Measurements from ENCODE around the gene FARS2.

The FARS2 gene

GRCh38 chr6:5463690-5464089 is 202.4 kb downstream of the FARS2 start:
- peaks cover 8% of the 10 kb centered on the region; the same call in 1 of the 2 replicates for H3K4me1 ChIP-seq (ENCODE audit: control insufficient read depth, insufficient read depth, low read length)
- no peaks in the 10 kb centered on the region for H3K36me3 ChIP-seq (ENCODE audit: control insufficient read depth, insufficient read depth, low read length)
- H3K4me3 ChIP-seq (ENCODE audit: low read depth, low read length): no peak overlapping the region
- no peak overlapping the region for H3K9ac ChIP-seq (ENCODE audit: low read length)
- H3K27ac ChIP-seq (ENCODE audit: low read depth, low read length): no peak overlapping the region
- peaks cover 6% of the 10 kb centered on the region; the same call in 1 of the 2 replicates for H3K9me3 ChIP-seq (ENCODE audit: control insufficient read depth, insufficient read depth, low read depth, low read length)
- H3K27me3 ChIP-seq (ENCODE audit: control insufficient read depth, insufficient read depth, low read length): no peaks in the 10 kb centered on the region

GRCh38 chr6:5464099-5464885 is 203.0 kb downstream of the FARS2 start:
- Histone ChIP-seq H3K9ac (ENCODE audit: low read length) (no peak overlapping the region), H3K4me1 (ENCODE audit: control insufficient read depth, insufficient read depth, low read length) (peaks cover 8% of the 10 kb centered on the region; the same call in 1 of the 2 replicates), H3K36me3 (ENCODE audit: control insufficient read depth, insufficient read depth, low read length) (no peaks in the 10 kb centered on the region), H3K27ac (ENCODE audit: low read depth, low read length) (no peak overlapping the region), H3K27me3 (ENCODE audit: control insufficient read depth, insufficient read depth, low read length) (no peaks in the 10 kb centered on the region), H3K4me3 (ENCODE audit: low read depth, low read length) (no peak overlapping the region), H3K9me3 (ENCODE audit: control insufficient read depth, insufficient read depth, low read depth, low read length) (peaks cover 6% of the 10 kb centered on the region; the same call in 1 of the 2 replicates)

- H3K27me3 ChIP-seq (ENCODE audit: control insufficient read depth, insufficient read depth, low read length): no peaks in the 10 kb centered on the region
- H3K9ac ChIP-seq (ENCODE audit: low read length): no peak overlapping the region
- no peak overlapping the region for H3K27ac ChIP-seq (ENCODE audit: low read depth, low read length)
- peaks cover 4% of the 10 kb centered on the region; the same call in 1 of the 2 replicates for H3K9me3 ChIP-seq (ENCODE audit: control insufficient read depth, insufficient read depth, low read depth, low read length)
- H3K4me3 ChIP-seq (ENCODE audit: low read depth, low read length): no peak overlapping the region
- H3K4me1 ChIP-seq (ENCODE audit: control insufficient read depth, insufficient read depth, low read length): peaks cover 12% of the 10 kb centered on the region
- H3K36me3 ChIP-seq (ENCODE audit: control insufficient read depth, insufficient read depth, low read length): no peaks in the 10 kb centered on the region
These were observed 205.2 kb downstream of the FARS2 start for GRCh38 chr6:5466281-5467136.

GRCh38 chr6:5468586-5468985 is 207.3 kb downstream of the FARS2 start:
- Histone ChIP-seq H3K4me1 (ENCODE audit: control insufficient read depth, insufficient read depth, low read length) (peaks cover 26% of the 10 kb centered on the region), H3K27ac (ENCODE audit: low read depth, low read length) (no peak overlapping the region)

GRCh38 chr6:5469101-5469846 is 208.0 kb downstream of the FARS2 start:
- Histone ChIP-seq H3K4me3 (ENCODE audit: low read depth, low read length) (no peak overlapping the region), H3K9me3 (ENCODE audit: control insufficient read depth, insufficient read depth, low read depth, low read length) (no peaks in the 10 kb centered on the region), H3K36me3 (ENCODE audit: control insufficient read depth, insufficient read depth, low read length) (no peaks in the 10 kb centered on the region), H3K9ac (ENCODE audit: low read length) (no peak overlapping the region), H3K27ac (ENCODE audit: low read depth, low read length) (no peak overlapping the region), H3K4me1 (ENCODE audit: control insufficient read depth, insufficient read depth, low read length) (peaks cover 26% of the 10 kb centered on the region), H3K27me3 (ENCODE audit: control insufficient read depth, insufficient read depth, low read length) (no peaks in the 10 kb centered on the region)

More at GRCh38 chr6:5468586-5468985, 207.3 kb downstream of the FARS2 start:
- H3K27me3 ChIP-seq (ENCODE audit: control insufficient read depth, insufficient read depth, low read length): no peaks in the 10 kb centered on the region
- H3K9me3 ChIP-seq (ENCODE audit: control insufficient read depth, insufficient read depth, low read depth, low read length): no peaks in the 10 kb centered on the region
- no peak overlapping the region for H3K4me3 ChIP-seq (ENCODE audit: low read depth, low read length)
- H3K9ac ChIP-seq (ENCODE audit: low read length): no peak overlapping the region
- no peaks in the 10 kb centered on the region for H3K36me3 ChIP-seq (ENCODE audit: control insufficient read depth, insufficient read depth, low read length)

GRCh38 chr6:5471044-5471443 is 209.7 kb downstream of the FARS2 start:
- Histone ChIP-seq H3K9ac (ENCODE audit: low read length) (no peak overlapping the region), H3K4me3 (ENCODE audit: low read depth, low read length) (no peak overlapping the region)

GRCh38 chr6:5471637-5472398 is 210.5 kb downstream of the FARS2 start:
- no peaks in the 10 kb centered on the region for H3K27me3 ChIP-seq (ENCODE audit: control insufficient read depth, insufficient read depth, low read length)
- no peak overlapping the region for H3K9ac ChIP-seq (ENCODE audit: low read length)
- no peaks in the 10 kb centered on the region for H3K9me3 ChIP-seq (ENCODE audit: control insufficient read depth, insufficient read depth, low read depth, low read length)
- H3K36me3 ChIP-seq (ENCODE audit: control insufficient read depth, insufficient read depth, low read length): no peaks in the 10 kb centered on the region
- peaks cover 18% of the 10 kb centered on the region for H3K4me1 ChIP-seq (ENCODE audit: control insufficient read depth, insufficient read depth, low read length)
- H3K27ac ChIP-seq (ENCODE audit: low read depth, low read length): no peak overlapping the region
- no peak overlapping the region for H3K4me3 ChIP-seq (ENCODE audit: low read depth, low read length)

More at GRCh38 chr6:5471044-5471443, 209.7 kb downstream of the FARS2 start:
- Histone ChIP-seq H3K36me3 (ENCODE audit: control insufficient read depth, insufficient read depth, low read length) (no peaks in the 10 kb centered on the region), H3K4me1 (ENCODE audit: control insufficient read depth, insufficient read depth, low read length) (peaks cover 24% of the 10 kb centered on the region), H3K27ac (ENCODE audit: low read depth, low read length) (no peak overlapping the region), H3K9me3 (ENCODE audit: control insufficient read depth, insufficient read depth, low read depth, low read length) (no peaks in the 10 kb centered on the region), H3K27me3 (ENCODE audit: control insufficient read depth, insufficient read depth, low read length) (no peaks in the 10 kb centered on the region)

GRCh38 chr6:5472571-5472970 is 211.3 kb downstream of the FARS2 start:
- Histone ChIP-seq H3K27ac (ENCODE audit: low read depth, low read length) (no peak overlapping the region), H3K9me3 (ENCODE audit: control insufficient read depth, insufficient read depth, low read depth, low read length) (no peaks in the 10 kb centered on the region), H3K9ac (ENCODE audit: low read length) (no peak overlapping the region), H3K4me3 (ENCODE audit: low read depth, low read length) (no peak overlapping the region), H3K27me3 (ENCODE audit: control insufficient read depth, insufficient read depth, low read length) (no peaks in the 10 kb centered on the region), H3K4me1 (ENCODE audit: control insufficient read depth, insufficient read depth, low read length) (peaks cover 18% of the 10 kb centered on the region), H3K36me3 (ENCODE audit: control insufficient read depth, insufficient read depth, low read length) (no peaks in the 10 kb centered on the region)

GRCh38 chr6:5475779-5476178 is 214.5 kb downstream of the FARS2 start:
- Histone ChIP-seq H3K27ac (ENCODE audit: low read depth, low read length) (no peak overlapping the region), H3K36me3 (ENCODE audit: control insufficient read depth, insufficient read depth, low read length) (no peaks in the 10 kb centered on the region), H3K9ac (ENCODE audit: low read length) (no peak overlapping the region), H3K4me1 (ENCODE audit: control insufficient read depth, insufficient read depth, low read length) (peaks cover 21% of the 10 kb centered on the region), H3K9me3 (ENCODE audit: control insufficient read depth, insufficient read depth, low read depth, low read length) (no peaks in the 10 kb centered on the region), H3K27me3 (ENCODE audit: control insufficient read depth, insufficient read depth, low read length) (no peaks in the 10 kb centered on the region), H3K4me3 (ENCODE audit: low read depth, low read length) (no peak overlapping the region)

GRCh38 chr6:5478380-5478779 is 217.1 kb downstream of the FARS2 start:
- Histone ChIP-seq H3K36me3 (ENCODE audit: control insufficient read depth, insufficient read depth, low read length) (no peaks in the 10 kb centered on the region), H3K27me3 (ENCODE audit: control insufficient read depth, insufficient read depth, low read length) (no peaks in the 10 kb centered on the region), H3K4me1 (ENCODE audit: control insufficient read depth, insufficient read depth, low read length) (peaks cover 8% of the 10 kb centered on the region; the same call in 1 of the 2 replicates), H3K4me3 (ENCODE audit: low read depth, low read length) (no peak overlapping the region), H3K27ac (ENCODE audit: low read depth, low read length) (no peak overlapping the region), H3K9ac (ENCODE audit: low read length) (no peak overlapping the region), H3K9me3 (ENCODE audit: control insufficient read depth, insufficient read depth, low read depth, low read length) (no peaks in the 10 kb centered on the region)

All from HUES6 (cell line).